Activated CD4-positive, CD25-positive, alpha-beta regulatory T cell treated with anti-CD3 and anti-CD28 coated beads, Interleukin-2, amount 50 U/mL, for 16 hours (primary cell): ENCODE data around the gene C17orf58.
"Not testable (repeated sequence)": the region's sequence is repeated elsewhere in the genome, so short reads cannot be mapped to it uniquely, and the experiment has no call there.

Experiments used
- DNase-seq: peaks from one replicate; pipeline ENCODE4 v3.0.0-alpha.2; 2020; ENCODE audit warnings: low read depth, low spot score

Gene C17orf58

GRCh38 chr17:67960276-67960675 lies 36.0 kb downstream of the C17orf58 start:
- DNase-seq = not testable (repeated sequence)

DNA sequence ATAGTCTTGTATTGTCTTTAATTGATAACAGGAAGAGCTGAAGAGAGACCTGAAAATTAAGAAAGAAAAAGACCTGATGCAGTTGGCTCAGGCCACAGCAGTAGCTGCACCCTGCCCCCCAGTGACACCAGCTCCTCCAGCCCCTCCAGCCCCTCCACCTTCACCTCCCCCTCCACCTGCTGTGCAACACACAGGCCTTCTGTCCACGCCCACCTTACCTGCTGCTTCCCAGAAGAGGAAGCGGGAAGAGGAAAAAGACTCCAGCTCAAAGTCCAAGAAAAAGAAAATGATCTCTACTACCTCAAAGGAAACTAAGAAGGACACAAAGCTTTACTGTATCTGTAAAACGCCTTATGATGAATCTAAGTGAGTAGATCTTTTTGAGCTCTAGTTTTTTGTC lies 36.8 kb downstream of the C17orf58 start:
- DNase-seq = no peak

- no peak for DNase-seq
Observed at GRCh38 chr17:67950945-67951344, 45.3 kb downstream of the C17orf58 start.

GRCh38 chr17:67947325-67947813 lies 48.9 kb downstream of the C17orf58 start:
- DNase-seq = no peak

DNA sequence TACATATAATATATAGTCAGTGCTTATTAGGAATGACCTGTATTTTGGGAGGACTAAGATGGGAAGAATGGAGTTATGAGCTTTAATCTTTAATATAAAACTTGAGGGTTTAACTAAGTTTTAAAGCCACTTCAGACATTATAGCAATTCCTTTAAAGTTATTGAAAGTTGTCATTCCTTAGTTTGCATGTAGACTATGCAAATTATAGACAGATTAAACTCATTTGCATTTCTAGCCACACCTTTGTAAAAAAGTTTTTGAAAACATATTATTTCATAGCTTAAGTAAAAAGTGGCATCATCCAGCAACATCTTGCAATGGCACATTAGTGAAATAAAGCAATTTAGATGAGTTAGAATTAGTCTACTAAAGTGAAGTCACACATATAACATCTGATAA lies 49.8 kb downstream of the C17orf58 start:
- DNase-seq = no peak

GRCh38 chr17:67944035-67944434 lies 52.2 kb downstream of the C17orf58 start:
- no peak for DNase-seq

GRCh38 chr17:67942810-67943209 lies 53.5 kb downstream of the C17orf58 start:
- DNase-seq = no peak
